H1 (cell line): ENCODE data around the gene WWP2. TPM values are rescaled to one million over a fixed set of nuclear protein-coding genes. Genes with fewer than 3 reads are reported as not detected.

Experiments used
- CTCF ChIA-PET: fragments of 300-600 bp; sonication (Branson Sonifier 250); formaldehyde crosslinking; loops from one replicate; lab custom pipeline; 2021; ENCODE audit not compliant: partially characterized antibody; lab: Charles Lee
- POLR2A ChIA-PET: fragments of 300-600 bp; sonication (Branson Sonifier 250); formaldehyde crosslinking; loops from one replicate; lab custom pipeline; 2021; ENCODE audit warnings: inconsistent platforms; ENCODE audit not compliant: partially characterized antibody; lab: Charles Lee
- DNase-seq, 2 experiments: peaks; one replicate each; pipeline versions ENCODE4 v3.0.0 to v3.0.0-alpha.2; 2010 to 2022; ENCODE audit warnings: low spot score in 2 of 2, low read depth in 1 of 2, mixed read lengths in 1 of 2
- FAIRE-seq: peaks from 2 replicates; lab custom pipeline; 2011; peaks lifted over from hg19 to GRCh38; lab: Jason Lieb, UNC
- H2AFZ ChIP-seq: 2 replicates; pipeline ENCODE4 v1.8.1; 2012; ENCODE audit warnings: low read length, inconsistent platforms
- H2AK5ac ChIP-seq: 2 replicates; pipeline ENCODE4 v1.6.1; 2013; ENCODE audit warnings: low read depth, low read length
- H2BK120ac ChIP-seq: replicated peaks from 2 replicates; pipeline ENCODE3; 2013; ENCODE audit warnings: low read depth, low read length, inconsistent platforms
- H2BK12ac ChIP-seq: 2 replicates; pipeline ENCODE4 v1.6.1; 2013; ENCODE audit warnings: low read depth, low read length
- H2BK15ac ChIP-seq: 2 replicates; pipeline ENCODE4 v1.6.1; 2013; ENCODE audit warnings: low read length
- H2BK20ac ChIP-seq: 2 replicates; pipeline ENCODE4 v1.6.1; 2013; ENCODE audit warnings: low read length
- H2BK5ac ChIP-seq: 2 replicates; pipeline ENCODE4 v1.6.1; 2013; ENCODE audit warnings: low read depth, low read length
- H3K14ac ChIP-seq: 2 replicates; pipeline ENCODE4 v1.6.1; 2013; ENCODE audit warnings: inconsistent platforms; ENCODE audit not compliant: insufficient read length
- H3K18ac ChIP-seq: 2 replicates; pipeline ENCODE4 v1.6.1; 2013; ENCODE audit warnings: low read length; ENCODE audit errors: extremely low read depth
- H3K23ac ChIP-seq: 2 replicates; pipeline ENCODE4 v1.6.1; 2013; ENCODE audit warnings: inconsistent platforms; ENCODE audit not compliant: insufficient read length
- H3K23me2 ChIP-seq: 2 replicates; pipeline ENCODE4 v1.6.1; 2013; ENCODE audit warnings: low read depth, low read length
- H3K27ac ChIP-seq: 2 replicates; pipeline ENCODE4 v1.6.1; 2011; ENCODE audit warnings: low read depth, low read length, inconsistent platforms
- H3K27me3 ChIP-seq, 4 experiments: replicated peaks in 1 of 4; 1 replicate in 1 of 4; 2 replicates in 3 of 4; pipeline versions ENCODE4 v1.6.1 to v1.8.1; 2011 to 2013; ENCODE audit warnings: low read length in 3 of 4, mild to moderate bottlenecking in 3 of 4, inconsistent platforms in 2 of 4, mixed read lengths in 2 of 4, moderate library complexity in 1 of 4; ENCODE audit not compliant: control insufficient read depth in 3 of 4, insufficient read depth in 3 of 4; ENCODE audit errors: extremely low read depth in 1 of 4
- H3K36me3 ChIP-seq, 4 experiments: 2 replicates each; pipeline versions ENCODE4 v1.6.1 to v1.8.1; 2011 to 2013; ENCODE audit warnings: mild to moderate bottlenecking in 4 of 4, low read length in 3 of 4, moderate library complexity in 2 of 4, control low read depth in 1 of 4, inconsistent platforms in 1 of 4; ENCODE audit not compliant: insufficient read depth in 4 of 4, control insufficient read depth in 2 of 4
- H3K4ac ChIP-seq: replicated peaks from 2 replicates; pipeline ENCODE3; 2013; ENCODE audit warnings: low read length, low read depth, mixed read lengths, inconsistent platforms; ENCODE audit not compliant: insufficient read length
- H3K4me1 ChIP-seq, 4 experiments: replicated peaks in 1 of 4; 1 replicate in 1 of 4; 2 replicates in 3 of 4; pipeline versions ENCODE4 v1.6.1 to v1.8.1; 2011 to 2013; ENCODE audit warnings: low read length in 3 of 4, inconsistent platforms in 2 of 4, mixed read lengths in 1 of 4; ENCODE audit not compliant: insufficient read depth in 4 of 4, control insufficient read depth in 3 of 4
- H3K4me2 ChIP-seq, 2 experiments: 2 replicates each; pipeline versions ENCODE4 v1.6.1 to v1.8.1; 2011 to 2013; ENCODE audit warnings: low read depth in 2 of 2, low read length in 2 of 2, control low read depth in 1 of 2, inconsistent platforms in 1 of 2, mild to moderate bottlenecking in 1 of 2; ENCODE audit not compliant: insufficient read depth in 1 of 2
- H3K4me3 ChIP-seq, 4 experiments: fragments of 200-600, 300-600 bp in 1 of 4; sonication (generic), shearing (Covaris generic), sonication (Bioruptor Twin) in 1 of 4; 2 replicates each; pipeline versions ENCODE4 v1.5.1 to v1.8.1; 2011 to 2016; ENCODE audit warnings: low read length in 4 of 4, low read depth in 3 of 4, control low read depth in 2 of 4, inconsistent platforms in 2 of 4, mild to moderate bottlenecking in 2 of 4, mixed read lengths in 1 of 4, moderate library complexity in 1 of 4; ENCODE audit not compliant: insufficient read depth in 2 of 4; ENCODE audit errors: extremely low read depth in 1 of 4
- H3K56ac ChIP-seq: replicated peaks from 2 replicates; pipeline ENCODE3; 2013; ENCODE audit warnings: low read depth, mild to moderate bottlenecking, mixed read lengths, low read length, inconsistent platforms; ENCODE audit not compliant: insufficient read length
- H3K79me1 ChIP-seq: 2 replicates; pipeline ENCODE4 v1.6.1; 2013; ENCODE audit warnings: low read depth, low read length, control low read depth
- H3K79me2 ChIP-seq, 2 experiments: 2 replicates each; pipeline versions ENCODE4 v1.6.1 to v1.8.1; 2012 to 2013; ENCODE audit warnings: low read length in 2 of 2, mild to moderate bottlenecking in 2 of 2, inconsistent platforms in 1 of 2; ENCODE audit not compliant: insufficient read depth in 2 of 2, control insufficient read depth in 1 of 2
- H3K9ac ChIP-seq, 4 experiments: replicated peaks in 1 of 4; 1 replicate in 1 of 4; 2 replicates in 3 of 4; pipeline versions ENCODE4 v1.6.1 to v1.8.1; 2011 to 2013; ENCODE audit warnings: low read depth in 3 of 4, low read length in 3 of 4, control low read depth in 2 of 4, mild to moderate bottlenecking in 2 of 4, moderate library complexity in 2 of 4, inconsistent platforms in 1 of 4; ENCODE audit errors: extremely low read depth in 1 of 4
- H3K9me3 ChIP-seq, 2 experiments: 2 replicates each; pipeline versions ENCODE4 v1.6.1 to v1.8.1; 2012 to 2013; ENCODE audit warnings: mild to moderate bottlenecking in 2 of 2, moderate library complexity in 2 of 2, control low read depth in 1 of 2, inconsistent platforms in 1 of 2, low read depth in 1 of 2, low read length in 1 of 2, mixed read lengths in 1 of 2; ENCODE audit not compliant: insufficient read depth in 2 of 2
- H4K20me1 ChIP-seq, 2 experiments: replicated peaks in 1 of 2; 2 replicates each; pipeline versions ENCODE3 to v1.8.1; 2011 to 2013; ENCODE audit warnings: inconsistent platforms in 2 of 2, low read length in 2 of 2, mild to moderate bottlenecking in 1 of 2; ENCODE audit not compliant: insufficient read depth in 2 of 2, control insufficient read depth in 1 of 2
- H4K5ac ChIP-seq: 2 replicates; pipeline ENCODE4 v1.6.1; 2013; ENCODE audit warnings: low read length, low read depth, mixed read lengths, inconsistent platforms; ENCODE audit not compliant: insufficient read length
- H4K8ac ChIP-seq: 2 replicates; pipeline ENCODE4 v1.8.0; 2013; ENCODE audit warnings: mild to moderate bottlenecking, moderate library complexity, low read length, inconsistent platforms; ENCODE audit not compliant: insufficient read depth; ENCODE audit errors: extremely low read depth
- H4K91ac ChIP-seq: replicated peaks from 2 replicates; pipeline ENCODE3; 2013; ENCODE audit warnings: low read length, mixed read lengths, inconsistent platforms; ENCODE audit not compliant: insufficient read length
- BRCA1 ChIP-seq: IDR thresholded peaks from 2 replicates; pipeline ENCODE4 v1.6.1; 2012; ENCODE audit warnings: low read depth, low read length, improper control_type of control experiment
- CHD2 ChIP-seq: IDR thresholded peaks from 2 replicates; pipeline ENCODE4 v1.6.1; 2012; ENCODE audit warnings: low read length, improper control_type of control experiment
- CTCF ChIP-seq, 3 experiments: IDR thresholded peaks; 1 replicate in 2 of 3; 2 replicates in 1 of 3; pipeline versions ENCODE4 v1.5.1 to v1.6.1; 2011; ENCODE audit warnings: low read length in 3 of 3, mild to moderate bottlenecking in 3 of 3, inconsistent platforms in 2 of 3, low read depth in 1 of 3, moderate library complexity in 1 of 3; ENCODE audit not compliant: insufficient read depth in 1 of 3; ENCODE audit errors: control extremely low read depth in 1 of 3
- GABPA ChIP-seq: IDR thresholded peaks from 2 replicates; pipeline ENCODE4 v1.6.1; 2011; ENCODE audit warnings: mild to moderate bottlenecking, low read length, moderate library complexity, borderline replicate concordance; ENCODE audit not compliant: insufficient read depth
- MAX ChIP-seq: IDR thresholded peaks from 2 replicates; pipeline ENCODE4 v1.6.1; 2012; ENCODE audit warnings: inconsistent platforms
- POLR2AphosphoS5 ChIP-seq: IDR thresholded peaks from 2 replicates; pipeline ENCODE4 v1.6.1; 2011; ENCODE audit warnings: low read depth, low read length
- RAD21 ChIP-seq, 2 experiments: IDR thresholded peaks in 1 of 2; conservative IDR thresholded peaks in 1 of 2; 2 replicates each; pipeline ENCODE4 v1.6.1; 2011; ENCODE audit warnings: low read depth in 2 of 2, low read length in 2 of 2, improper control_type of control experiment in 1 of 2, inconsistent platforms in 1 of 2, mild to moderate bottlenecking in 1 of 2, moderate library complexity in 1 of 2
- TAF1 ChIP-seq: IDR thresholded peaks from 2 replicates; pipeline ENCODE4 v1.6.1; 2011; ENCODE audit warnings: mild to moderate bottlenecking, low read depth, low read length
- TBP ChIP-seq: IDR thresholded peaks from 2 replicates; pipeline ENCODE4 v1.6.1; 2011; ENCODE audit warnings: low read depth, low read length, improper control_type of control experiment
- WGBS, 2 experiments: shearing (Covaris generic) in 1 of 2; methylation state at CpG; one replicate each; pipeline versions ENCODE4 v1.1.6 to v1.1.7; 2013 to 2015; ENCODE audit warnings: low lambda C conversion rate in 2 of 2, mixed read lengths in 2 of 2, inconsistent platforms in 1 of 2, low coverage in 1 of 2, missing lambda C conversion rate in 1 of 2; ENCODE audit not compliant: insufficient replicate concordance in 2 of 2, insufficient coverage in 1 of 2, insufficient read length in 1 of 2; ENCODE audit errors: extremely low coverage in 1 of 2, missing lambda C conversion rate in 1 of 2; 5-methylcytosine and 5-hydroxymethylcytosine counted together
- polyA plus RNA-seq, 7 experiments: library from polyadenylated mRNA; depleted of rRNA in 3 of 7; stranded (reverse) in 5 of 7; unstranded in 2 of 7; fragments of >200 nt in 5 of 7; fragments of 200-250 nt in 2 of 7; gene quantifications; 1 replicate in 5 of 7; 2 replicates in 1 of 7; 4 replicates in 1 of 7; pipeline versions ENCODE4 v1.2.1 to v1.2.3, GENCODE V29; 2011 to 2013; ENCODE audit warnings: missing spikeins in 2 of 7, mixed read lengths in 2 of 7
- total RNA-seq: library from RNA; stranded (reverse); fragmentation: NEBNext Ultra II Directional; extraction: Animal tissue kit (Norgen Biotek cat#: 25700); gene quantifications from 2 replicates; pipeline ENCODE4 v1.2.1, GENCODE V29; 2021

The WWP2 gene
- total and polyA plus RNA-seq, 2 of the 8 experiments (the other 6 are each of a cell fraction or from before 2014, with no cell fraction given), result 14.1 to 42.2 TPM

- H3K4ac ChIP-seq, result no peak overlapping the region
- no peaks in the 10 kb centered on the region for H3K79me2 ChIP-seq
- no peak overlapping the region for H2AFZ ChIP-seq
- no peak overlapping the region for H2AK5ac ChIP-seq
- no peak overlapping the region; the same call in 1 of the 2 replicates for H3K18ac ChIP-seq
- ChIA-PET CTCF (interaction anchor here (0.6 to 9.6 kb wide), 42 partner anchors 10 to 632 kb away, joined by 3 to 123 read pairs (median 5); partner anchors contain the start of gene NOB1), POLR2A (interaction anchor here (0.6 to 2.3 kb wide), 5 partner anchors 12 to 134 kb away, joined by 3 to 10 read pairs (median 4); no protein-coding TSS in a partner anchor)
- no peaks in the 10 kb centered on the region for H4K20me1 ChIP-seq
- no peak overlapping the region for H3K9ac ChIP-seq
- peaks cover 0 to 4% (median 0%) of the 10 kb centered on the region in 4 experiments; a peak in 1 of 8 replicates for H3K36me3 ChIP-seq
- H3K4me1 ChIP-seq, result peaks cover 0 to 3% (median 2%) of the 10 kb centered on the region in 4 experiments; a peak in 3 of 7 replicates
- no peaks in the 10 kb centered on the region for H3K27me3 ChIP-seq
- H4K91ac ChIP-seq, result no peak overlapping the region
- no peaks in the 10 kb centered on the region; the same call in 1 of the 2 replicates for H3K79me1 ChIP-seq
- DNase-seq (peak in 1 of 2 experiments; percentile 74), FAIRE-seq (peak; percentile 75)
- H2BK5ac ChIP-seq, result no peak overlapping the region
- H3K56ac ChIP-seq, result no peak overlapping the region
- no peak overlapping the region for H4K8ac ChIP-seq
- H3K23ac ChIP-seq, result no peak overlapping the region
- H2BK120ac ChIP-seq, result no peak overlapping the region
- no peak overlapping the region for H3K27ac ChIP-seq
- WGBS, 2 experiments, result 74% methylated on average over 12 of the region's 12 CpGs; no CpG with 5 or more reads in 1 of the 2 experiments
- no peak overlapping the region for H4K5ac ChIP-seq
- H3K4me3 ChIP-seq, result no peak overlapping the region
- no peak overlapping the region for H3K14ac ChIP-seq
- 0 out of 2 replicates have a peak overlapping the region, but pooled peaks have one; percentile 46 for H2BK15ac ChIP-seq
- H3K4me2 ChIP-seq, result no peak overlapping the region
- no peaks in the 10 kb centered on the region for H3K9me3 ChIP-seq
- H2BK12ac ChIP-seq, result no peak overlapping the region
- no peaks in the 10 kb centered on the region for H3K23me2 ChIP-seq
- H2BK20ac ChIP-seq, result no peak overlapping the region
- no peak for TF ChIP-seq MAX
- TF ChIP-seq POLR2AphosphoS5, result no peak
- no peak for TF ChIP-seq TAF1
- no peak for TF ChIP-seq TBP
- no peak for TF ChIP-seq GABPA
- no peak for TF ChIP-seq BRCA1
- peak; percentile 70 to 81 for TF ChIP-seq RAD21 (IDR thresholded peaks at IDR 0.05 in 1 of 2, conservative IDR thresholded peaks at IDR 0.05 in 1 of 2; ENCODE audit: low read depth in 2 of 2, low read length in 2 of 2)
- no peak for TF ChIP-seq CHD2
- TF ChIP-seq CTCF (IDR thresholded peaks at IDR 0.05; ENCODE audit: control extremely low read depth in 1 of 3, insufficient read depth in 1 of 3, low read depth in 1 of 3, low read length in 3 of 3), result peak; percentile 66 to 78 (median 76)
Measured at GRCh38 chr16:69930117-69930776, 168.1 kb downstream of the WWP2 start.
